Mesenchymal stem cell (in vitro differentiated cells and primary cell): ENCODE data around the gene MAJIN.

Experiments
- DNase-seq: peaks from one replicate; pipeline ENCODE4 v3.0.0-alpha.2; 2013
- H2AFZ ChIP-seq: one replicate; pipeline ENCODE4 v1.6.1; 2013; ENCODE audit warnings: low read depth, mild to moderate bottlenecking, control low read depth, inconsistent platforms, low read length, moderate library complexity
- H2AK5ac ChIP-seq: 2 replicates; pipeline ENCODE4 v1.6.1; 2013; ENCODE audit warnings: low read length, moderate library complexity, mild to moderate bottlenecking, inconsistent platforms; ENCODE audit not compliant: severe bottlenecking
- H2BK120ac ChIP-seq: one replicate; pipeline ENCODE4 v1.6.1; 2013; ENCODE audit warnings: low read depth, mild to moderate bottlenecking, inconsistent platforms, low read length, moderate library complexity
- H2BK12ac ChIP-seq, 2 experiments: one replicate each; pipeline ENCODE4 v1.6.1; 2013; ENCODE audit warnings: inconsistent platforms in 2 of 2, low read length in 2 of 2, mild to moderate bottlenecking in 2 of 2, moderate library complexity in 2 of 2, control low read depth in 1 of 2
- H2BK15ac ChIP-seq: one replicate; pipeline ENCODE4 v1.6.1; 2013; ENCODE audit warnings: mild to moderate bottlenecking, low read depth, inconsistent platforms; ENCODE audit not compliant: poor library complexity, severe bottlenecking
- H2BK5ac ChIP-seq: 2 replicates; pipeline ENCODE4 v1.6.1; 2013; ENCODE audit warnings: low read depth, mild to moderate bottlenecking, low read length, control low read depth, inconsistent platforms; ENCODE audit not compliant: poor library complexity, severe bottlenecking
- H3K14ac ChIP-seq, 2 experiments: one replicate each; pipeline ENCODE4 v1.6.1; 2013; ENCODE audit warnings: inconsistent platforms in 2 of 2, low read length in 2 of 2, control low read depth in 1 of 2, mild to moderate bottlenecking in 1 of 2, moderate library complexity in 1 of 2
- H3K18ac ChIP-seq, 2 experiments: one replicate each; pipeline ENCODE4 v1.6.1; 2013; ENCODE audit warnings: inconsistent platforms in 2 of 2, low read length in 2 of 2, control low read depth in 1 of 2, low read depth in 1 of 2, mild to moderate bottlenecking in 1 of 2
- H3K23ac ChIP-seq, 2 experiments: one replicate each; pipeline ENCODE4 v1.6.1; 2013; ENCODE audit warnings: inconsistent platforms in 2 of 2, low read length in 2 of 2, mild to moderate bottlenecking in 2 of 2, moderate library complexity in 2 of 2, control low read depth in 1 of 2
- H3K27ac ChIP-seq: 2 replicates; pipeline ENCODE4 v1.5.1; 2013; ENCODE audit warnings: mild to moderate bottlenecking, moderate library complexity, low read length, control low read depth, inconsistent platforms; ENCODE audit not compliant: poor library complexity, severe bottlenecking
- H3K27me3 ChIP-seq, 2 experiments: 2 replicates each; pipeline versions ENCODE4 v1.6.1 to v1.7.0; 2013; ENCODE audit warnings: low read length in 2 of 2, mild to moderate bottlenecking in 2 of 2, moderate library complexity in 2 of 2, control low read depth in 1 of 2, inconsistent platforms in 1 of 2; ENCODE audit not compliant: control insufficient read depth in 1 of 2, insufficient read depth in 1 of 2
- H3K36me3 ChIP-seq, 2 experiments: 2 replicates each; pipeline versions ENCODE4 v1.6.1 to v1.7.0; 2013; ENCODE audit warnings: low read length in 2 of 2, control low read depth in 1 of 2, inconsistent platforms in 1 of 2, low read depth in 1 of 2, mild to moderate bottlenecking in 1 of 2; ENCODE audit not compliant: insufficient read depth in 2 of 2, control insufficient read depth in 1 of 2
- H3K4ac ChIP-seq, 2 experiments: one replicate each; pipeline ENCODE4 v1.6.1; 2013; ENCODE audit warnings: inconsistent platforms in 2 of 2, low read length in 2 of 2, mild to moderate bottlenecking in 2 of 2, moderate library complexity in 2 of 2, control low read depth in 1 of 2, low read depth in 1 of 2
- H3K4me1 ChIP-seq: 2 replicates; pipeline ENCODE4 v1.6.1; 2013; ENCODE audit warnings: low read depth, low read length, control low read depth; ENCODE audit not compliant: control insufficient read depth, insufficient read depth
- H3K4me2 ChIP-seq: 2 replicates; pipeline ENCODE4 v1.6.1; 2013; ENCODE audit warnings: low read length, mild to moderate bottlenecking, inconsistent platforms; ENCODE audit not compliant: poor library complexity, severe bottlenecking
- H3K4me3 ChIP-seq, 2 experiments: 2 replicates each; pipeline versions ENCODE4 v1.5.1 to v1.7.0; 2013; ENCODE audit warnings: low read length in 2 of 2, mild to moderate bottlenecking in 2 of 2, control low read depth in 1 of 2, low read depth in 1 of 2; ENCODE audit not compliant: insufficient read depth in 1 of 2
- H3K79me1 ChIP-seq: replicated peaks from 2 replicates; pipeline ENCODE4 v1.6.1; 2013; ENCODE audit warnings: mild to moderate bottlenecking, control low read depth, low read length, inconsistent platforms; ENCODE audit not compliant: poor library complexity, severe bottlenecking
- H3K9ac ChIP-seq: 2 replicates; pipeline ENCODE4 v1.7.0; 2013; ENCODE audit warnings: mild to moderate bottlenecking, low read length, moderate library complexity
- H3K9me3 ChIP-seq: 2 replicates; pipeline ENCODE4 v1.7.0; 2013; ENCODE audit warnings: mild to moderate bottlenecking, low read length; ENCODE audit not compliant: control insufficient read depth
- H4K8ac ChIP-seq: one replicate; pipeline ENCODE4 v1.6.1; 2013; ENCODE audit warnings: inconsistent platforms, mild to moderate bottlenecking, low read length, moderate library complexity
- H4K91ac ChIP-seq: one replicate; pipeline ENCODE4 v1.6.1; 2013; ENCODE audit warnings: mild to moderate bottlenecking, low read length, inconsistent platforms
- WGBS: methylation state at CpG from one replicate; pipeline ENCODE4 v1.1.7; 2013; ENCODE audit warnings: mixed read lengths; 5-methylcytosine and 5-hydroxymethylcytosine counted together

The MAJIN gene

GRCh38 chr11:64967375-64967774 lies 4.5 kb downstream of the MAJIN start:
- no peak overlapping the region for H2BK12ac ChIP-seq
- WGBS, result 97% methylated on average over 3 of the region's 3 CpGs
- H2AFZ ChIP-seq, result no peak overlapping the region
- no peak overlapping the region for H3K27ac ChIP-seq
- H2BK120ac ChIP-seq, result no peak overlapping the region
- no peaks in the 10 kb centered on the region for H3K36me3 ChIP-seq
- H3K4me1 ChIP-seq, result no peaks in the 10 kb centered on the region
- H3K4ac ChIP-seq, result no peak overlapping the region
- no peak overlapping the region for H3K9ac ChIP-seq
- no peak overlapping the region for H4K8ac ChIP-seq
- H3K14ac ChIP-seq, result no peak overlapping the region
- DNase-seq, result no peak
- no peak overlapping the region for H2BK5ac ChIP-seq
- no peaks in the 10 kb centered on the region for H3K9me3 ChIP-seq
- H3K27me3 ChIP-seq, result peaks cover 0 to 18% of the 10 kb centered on the region in 2 experiments
- H3K23ac ChIP-seq, result no peak overlapping the region
- H3K18ac ChIP-seq, result no peak overlapping the region
- H3K4me2 ChIP-seq, result no peak overlapping the region
- H2BK15ac ChIP-seq, result no peak overlapping the region
- no peak overlapping the region for H3K4me3 ChIP-seq
- no peak overlapping the region for H2AK5ac ChIP-seq
- H3K79me1 ChIP-seq, result no peaks in the 10 kb centered on the region
- no peak overlapping the region for H4K91ac ChIP-seq

DNA sequence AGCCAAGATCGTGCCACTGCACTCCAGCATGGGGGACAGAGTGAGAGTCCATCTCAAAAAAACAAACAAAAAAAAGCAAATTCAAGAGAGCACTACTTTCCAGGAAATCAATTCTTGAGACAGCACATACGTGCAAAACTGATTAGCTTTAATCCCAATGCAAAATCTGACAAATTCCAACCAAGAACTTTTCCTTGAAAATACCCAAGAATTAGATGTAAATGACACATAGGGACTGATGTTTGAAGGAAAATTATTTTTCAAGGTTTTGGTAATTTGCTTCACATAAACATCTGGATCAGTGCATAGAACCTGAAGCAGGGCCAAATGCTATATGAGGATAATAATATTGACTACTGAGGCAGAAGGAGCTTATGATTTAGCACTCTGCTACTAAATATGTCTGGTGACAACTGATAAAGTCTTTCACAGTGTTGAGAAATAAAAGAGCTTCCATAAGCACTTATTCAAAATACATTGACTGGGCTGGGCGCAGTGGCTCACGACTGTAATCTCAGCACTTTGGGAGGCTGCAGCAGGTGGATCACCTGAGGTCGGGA lies 8.8 kb downstream of the MAJIN start:
- H2AK5ac ChIP-seq, result no peak overlapping the region
- no peaks in the 10 kb centered on the region for H3K36me3 ChIP-seq
- H3K23ac ChIP-seq, result no peak overlapping the region
- no peaks in the 10 kb centered on the region for H3K9me3 ChIP-seq
- H4K8ac ChIP-seq, result no peak overlapping the region
- no peaks in the 10 kb centered on the region for H3K4me1 ChIP-seq
- H3K9ac ChIP-seq, result no peak overlapping the region
- H3K4me2 ChIP-seq, result no peak overlapping the region
- H3K14ac ChIP-seq, result no peak overlapping the region
- no peak overlapping the region for H2BK5ac ChIP-seq
- DNase-seq, result no peak
- H3K27ac ChIP-seq, result no peak overlapping the region
- no peak overlapping the region for H2BK15ac ChIP-seq
- peaks cover 7 to 13% of the 10 kb centered on the region in 2 experiments for H3K27me3 ChIP-seq
- H2BK12ac ChIP-seq, result no peak overlapping the region
- WGBS, result 72% methylated on average over 4 of the region's 5 CpGs
- no peak overlapping the region for H3K4me3 ChIP-seq
- no peak overlapping the region for H3K4ac ChIP-seq
- H4K91ac ChIP-seq, result no peak overlapping the region
- H2AFZ ChIP-seq, result no peak overlapping the region
- no peaks in the 10 kb centered on the region for H3K79me1 ChIP-seq
- no peak overlapping the region for H3K18ac ChIP-seq
- no peak overlapping the region for H2BK120ac ChIP-seq

- H3K9me3 ChIP-seq, result no peaks in the 10 kb centered on the region
- H3K4me1 ChIP-seq, result no peaks in the 10 kb centered on the region
- no peak overlapping the region for H2AK5ac ChIP-seq
- H2BK15ac ChIP-seq, result no peak overlapping the region
- WGBS, result 84% methylated on average over 4 of the region's 4 CpGs
- no peak overlapping the region for H4K91ac ChIP-seq
- no peak overlapping the region for H3K9ac ChIP-seq
- H2AFZ ChIP-seq, result no peak overlapping the region
- no peak for DNase-seq
- no peak overlapping the region for H4K8ac ChIP-seq
- H3K79me1 ChIP-seq, result no peaks in the 10 kb centered on the region
- H3K27me3 ChIP-seq, result peaks cover 7 to 13% of the 10 kb centered on the region in 2 experiments
- H3K4me3 ChIP-seq, result no peak overlapping the region
- no peak overlapping the region for H3K4ac ChIP-seq
- no peak overlapping the region for H2BK12ac ChIP-seq
- H3K23ac ChIP-seq, result no peak overlapping the region
- no peak overlapping the region for H3K18ac ChIP-seq
- no peak overlapping the region for H3K14ac ChIP-seq
- H2BK120ac ChIP-seq, result no peak overlapping the region
- H2BK5ac ChIP-seq, result no peak overlapping the region
- H3K4me2 ChIP-seq, result no peak overlapping the region
- H3K27ac ChIP-seq, result no peak overlapping the region
- H3K36me3 ChIP-seq, result no peaks in the 10 kb centered on the region
Observed at GRCh38 chr11:64960719-64961118, 11.2 kb downstream of the MAJIN start.

- no peak overlapping the region for H3K18ac ChIP-seq
- no peak overlapping the region for H2AFZ ChIP-seq
- no peak overlapping the region for H2BK12ac ChIP-seq
- H4K8ac ChIP-seq, result no peak overlapping the region
- no peak overlapping the region for H3K14ac ChIP-seq
- H3K9me3 ChIP-seq, result no peaks in the 10 kb centered on the region
- H3K4me2 ChIP-seq, result no peak overlapping the region
- no peaks in the 10 kb centered on the region for H3K36me3 ChIP-seq
- peaks cover 10 to 13% of the 10 kb centered on the region in 2 experiments for H3K27me3 ChIP-seq
- no peak overlapping the region for H3K4ac ChIP-seq
- H3K23ac ChIP-seq, result no peak overlapping the region
- no peak overlapping the region for H4K91ac ChIP-seq
- 65% methylated on average over 3 of the region's 3 CpGs for WGBS
- H2BK120ac ChIP-seq, result no peak overlapping the region
- no peaks in the 10 kb centered on the region for H3K79me1 ChIP-seq
- H3K27ac ChIP-seq, result no peak overlapping the region
- no peak overlapping the region for H2AK5ac ChIP-seq
- H3K4me1 ChIP-seq, result no peaks in the 10 kb centered on the region
- H3K9ac ChIP-seq, result no peak overlapping the region
- H2BK5ac ChIP-seq, result no peak overlapping the region
- H2BK15ac ChIP-seq, result no peak overlapping the region
- DNase-seq, result no peak
- H3K4me3 ChIP-seq, result no peak overlapping the region
Observed at GRCh38 chr11:64959498-64959897, 12.4 kb downstream of the MAJIN start.
